GM10266 (cell line): ENCODE results near the gene RTL1.

Experiments used
- DNase-seq: peaks from one replicate; pipeline ENCODE4 v3.0.0; 2012; ENCODE audit errors: extremely low spot score
- TF ChIP-seq, protein P1 (sequence below): IDR thresholded peaks from 2 replicates; pipeline ENCODE4 v1.5.1; 2012; ENCODE audit warnings: mild to moderate bottlenecking, low read depth; ENCODE audit not compliant: control insufficient read depth, insufficient read depth; ENCODE audit errors: missing control alignments

The RTL1 gene

DNA sequence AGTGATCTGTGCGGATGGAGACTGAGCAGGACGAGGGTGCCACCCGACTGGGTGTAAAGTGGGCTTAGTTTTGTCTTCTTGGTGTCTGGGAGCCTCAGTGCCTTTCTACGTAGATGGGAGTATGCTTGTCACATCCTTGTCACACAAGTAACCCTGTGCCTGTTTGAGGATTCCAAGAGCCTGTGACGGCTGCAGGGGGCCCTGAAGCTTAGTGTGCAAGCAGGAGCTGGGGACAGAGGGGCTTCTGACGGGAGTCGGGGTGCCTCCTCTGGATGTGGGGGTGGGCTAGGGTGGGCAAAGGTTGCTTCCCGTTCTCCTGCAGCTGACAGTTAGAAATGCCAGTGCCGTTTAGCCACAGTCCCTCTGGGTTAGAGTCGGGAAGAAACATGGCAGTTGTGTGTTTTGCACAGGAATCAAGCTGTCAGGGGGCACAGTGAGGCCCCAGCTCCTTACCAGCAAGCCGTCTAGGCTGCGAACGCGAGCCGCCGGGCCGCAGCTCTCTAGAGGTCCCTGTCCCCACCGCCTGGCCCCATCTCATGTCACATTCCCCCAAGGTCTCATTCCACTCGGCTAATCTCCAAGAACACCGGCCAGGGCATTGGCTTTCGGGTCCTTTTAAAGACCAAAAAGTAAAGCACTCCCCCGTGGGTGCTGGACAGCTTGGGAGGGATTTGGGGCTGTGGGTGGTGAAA is 7.0 kb downstream of the RTL1 start:
- TF ChIP-seq, protein P1, sequence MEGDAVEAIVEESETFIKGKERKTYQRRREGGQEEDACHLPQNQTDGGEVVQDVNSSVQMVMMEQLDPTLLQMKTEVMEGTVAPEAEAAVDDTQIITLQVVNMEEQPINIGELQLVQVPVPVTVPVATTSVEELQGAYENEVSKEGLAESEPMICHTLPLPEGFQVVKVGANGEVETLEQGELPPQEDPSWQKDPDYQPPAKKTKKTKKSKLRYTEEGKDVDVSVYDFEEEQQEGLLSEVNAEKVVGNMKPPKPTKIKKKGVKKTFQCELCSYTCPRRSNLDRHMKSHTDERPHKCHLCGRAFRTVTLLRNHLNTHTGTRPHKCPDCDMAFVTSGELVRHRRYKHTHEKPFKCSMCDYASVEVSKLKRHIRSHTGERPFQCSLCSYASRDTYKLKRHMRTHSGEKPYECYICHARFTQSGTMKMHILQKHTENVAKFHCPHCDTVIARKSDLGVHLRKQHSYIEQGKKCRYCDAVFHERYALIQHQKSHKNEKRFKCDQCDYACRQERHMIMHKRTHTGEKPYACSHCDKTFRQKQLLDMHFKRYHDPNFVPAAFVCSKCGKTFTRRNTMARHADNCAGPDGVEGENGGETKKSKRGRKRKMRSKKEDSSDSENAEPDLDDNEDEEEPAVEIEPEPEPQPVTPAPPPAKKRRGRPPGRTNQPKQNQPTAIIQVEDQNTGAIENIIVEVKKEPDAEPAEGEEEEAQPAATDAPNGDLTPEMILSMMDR: no peak
- DNase-seq: no peak

DNA sequence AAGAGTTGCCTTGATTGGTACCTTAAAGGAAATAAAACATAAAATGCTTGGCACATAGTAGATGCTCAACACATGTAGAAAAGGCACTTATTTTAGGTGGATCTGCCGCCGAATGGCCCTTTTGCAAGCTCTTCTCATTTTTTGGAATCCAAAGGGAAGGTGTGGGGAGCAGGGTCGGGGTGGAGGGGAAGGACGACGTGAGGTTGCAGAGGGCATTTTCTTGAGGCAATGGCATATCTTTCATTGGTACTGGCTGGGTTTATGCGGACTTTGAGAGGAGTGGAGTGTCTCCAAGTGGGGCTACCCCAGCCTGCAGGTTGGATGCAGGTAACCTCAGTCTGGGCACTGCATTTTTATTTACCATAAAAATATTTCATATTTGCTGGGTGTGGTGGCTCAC is 8.1 kb downstream of the RTL1 start:
- TF ChIP-seq, protein P1: no peak
- DNase-seq: no peak

DNA sequence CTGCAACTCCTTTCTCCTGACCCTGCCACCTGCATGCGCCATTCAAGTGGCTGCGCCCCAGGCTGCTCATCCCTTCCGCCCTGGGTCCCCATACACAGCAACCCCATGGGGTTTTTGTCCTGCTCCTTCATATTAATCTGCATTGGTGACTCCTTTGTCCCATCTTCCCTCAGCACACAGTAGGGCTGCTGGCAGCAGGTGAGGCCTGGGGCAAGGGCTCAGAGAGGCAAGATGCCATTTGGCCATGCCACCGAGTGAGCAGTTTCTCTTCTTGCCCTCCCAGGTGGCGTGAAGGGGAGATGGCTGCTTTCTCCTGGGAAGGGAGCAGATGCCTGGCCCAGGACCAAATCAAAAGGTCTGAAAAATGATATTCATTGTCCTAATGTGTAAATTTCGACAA is 9.1 kb downstream of the RTL1 start:
- DNase-seq: no peak
- TF ChIP-seq, protein P1: no peak

DNA sequence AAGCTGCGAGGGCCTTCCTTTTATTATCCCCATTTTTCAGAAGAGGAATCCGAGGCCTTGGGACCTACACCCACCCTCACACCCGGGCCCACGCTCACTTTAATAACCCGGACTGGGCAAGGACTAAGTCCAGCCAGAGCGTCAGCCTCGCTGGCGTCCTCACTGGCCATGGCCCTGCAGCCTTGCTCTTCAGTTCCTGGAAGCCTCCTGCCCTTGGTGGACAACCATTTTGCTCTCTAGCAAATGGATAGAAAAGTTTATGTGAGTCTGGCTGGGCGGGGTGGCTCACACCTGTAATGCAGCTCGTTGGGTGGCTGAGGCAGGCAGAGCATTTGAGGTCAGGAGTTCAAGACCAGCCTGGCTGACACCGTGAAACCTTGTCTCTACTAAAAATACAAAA is 9.8 kb downstream of the RTL1 start:
- DNase-seq: no peak
- TF ChIP-seq, protein P1: no peak

DNA sequence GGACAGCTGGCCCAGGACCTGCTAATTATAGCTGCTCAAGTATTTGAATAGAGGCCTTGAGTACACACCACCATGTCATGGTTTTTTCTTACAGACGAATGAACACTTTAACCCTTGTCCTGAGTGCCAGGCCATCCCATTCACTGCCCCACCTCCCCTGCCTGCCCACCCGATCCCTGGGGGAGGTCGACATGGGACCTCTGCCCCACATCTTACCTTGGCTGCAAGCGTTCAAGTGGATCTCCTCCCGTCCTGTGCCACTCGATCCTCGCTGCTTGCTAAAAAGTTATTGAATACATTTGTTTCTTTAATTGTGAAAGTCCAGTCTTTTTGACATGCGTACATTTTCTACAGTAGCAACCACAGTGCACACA is 10.3 kb downstream of the RTL1 start:
- TF ChIP-seq, protein P1: no peak

GRCh38 chr14:100892496-100893227 is 10.9 kb downstream of the RTL1 start:
- TF ChIP-seq, protein P1: no peak
- DNase-seq: no peak

More for the DNA sequence above, 10.3 kb downstream of the RTL1 start:
- no peak for DNase-seq
